GM19099 (cell line): ENCODE results near the gene ZNF142.
A peak's percentile ranks its signal among the peaks of the same experiment; 100 is the strongest.

Source experiments
- POLR2A ChIP-seq: IDR thresholded peaks from 3 replicates; pipeline ENCODE4 v1.6.1; 2011; ENCODE audit warnings: low read depth; ENCODE audit not compliant: insufficient read length; ENCODE audit errors: extremely low read depth

Gene ZNF142

GRCh38 chr2:218659258-218659987 is at the start of gene ZNF142, which contains the start of gene BCS1L:
ZNF142 (minus strand) TSS chr2:218659623; CDS start chr2:218656429, 3,194 bp downstream.
BCS1L (plus strand) TSS chr2:218659683; CDS start chr2:218660988, 1,305 bp downstream.
- TF ChIP-seq POLR2A: peak; percentile 78

GRCh38 chr2:218708086-218708485 is 48.7 kb upstream of the ZNF142 start:
- no peak for TF ChIP-seq POLR2A

DNA sequence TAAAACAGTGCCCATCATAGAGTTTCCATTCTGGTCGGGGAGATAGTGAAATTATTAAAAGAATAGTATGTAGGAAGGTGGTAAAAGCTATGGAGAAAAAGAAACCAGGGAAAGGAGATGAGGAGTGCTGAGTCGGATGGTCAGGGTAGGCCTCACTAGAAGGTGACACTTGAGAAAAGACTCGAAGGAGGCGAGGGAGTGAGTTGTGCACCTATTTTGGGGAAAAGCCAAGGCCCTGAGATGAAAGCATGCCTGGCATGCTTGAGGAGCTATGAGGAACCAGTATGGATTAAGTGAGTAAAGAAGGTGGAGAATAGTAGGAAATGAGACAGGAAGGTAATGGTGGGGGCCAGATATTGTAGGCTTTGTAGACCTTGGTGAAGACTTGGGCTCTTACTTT is 43.9 kb upstream of the ZNF142 start:
- TF ChIP-seq POLR2A: no peak

DNA sequence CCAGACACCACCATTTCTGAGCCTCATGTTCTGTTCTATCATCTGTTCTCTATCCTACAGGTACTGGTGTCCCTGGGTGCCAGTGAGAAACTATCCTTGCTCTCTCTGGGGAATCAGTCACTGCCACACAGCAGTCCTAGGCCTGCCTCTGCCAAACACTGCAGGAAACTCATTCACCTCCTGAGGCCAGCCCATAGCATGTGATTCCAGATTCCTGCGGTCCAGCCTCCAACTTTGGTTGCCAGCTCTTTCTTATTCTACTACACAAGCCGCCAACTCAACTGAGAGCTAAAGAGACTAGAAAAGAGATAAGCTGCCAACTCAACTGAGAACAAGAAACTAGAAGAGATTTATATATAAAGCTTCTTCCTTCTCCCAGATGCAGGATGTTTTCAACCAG is 42.4 kb upstream of the ZNF142 start:
- no peak for TF ChIP-seq POLR2A

GRCh38 chr2:218698885-218699284 is 39.5 kb upstream of the ZNF142 start:
- no peak for TF ChIP-seq POLR2A

DNA sequence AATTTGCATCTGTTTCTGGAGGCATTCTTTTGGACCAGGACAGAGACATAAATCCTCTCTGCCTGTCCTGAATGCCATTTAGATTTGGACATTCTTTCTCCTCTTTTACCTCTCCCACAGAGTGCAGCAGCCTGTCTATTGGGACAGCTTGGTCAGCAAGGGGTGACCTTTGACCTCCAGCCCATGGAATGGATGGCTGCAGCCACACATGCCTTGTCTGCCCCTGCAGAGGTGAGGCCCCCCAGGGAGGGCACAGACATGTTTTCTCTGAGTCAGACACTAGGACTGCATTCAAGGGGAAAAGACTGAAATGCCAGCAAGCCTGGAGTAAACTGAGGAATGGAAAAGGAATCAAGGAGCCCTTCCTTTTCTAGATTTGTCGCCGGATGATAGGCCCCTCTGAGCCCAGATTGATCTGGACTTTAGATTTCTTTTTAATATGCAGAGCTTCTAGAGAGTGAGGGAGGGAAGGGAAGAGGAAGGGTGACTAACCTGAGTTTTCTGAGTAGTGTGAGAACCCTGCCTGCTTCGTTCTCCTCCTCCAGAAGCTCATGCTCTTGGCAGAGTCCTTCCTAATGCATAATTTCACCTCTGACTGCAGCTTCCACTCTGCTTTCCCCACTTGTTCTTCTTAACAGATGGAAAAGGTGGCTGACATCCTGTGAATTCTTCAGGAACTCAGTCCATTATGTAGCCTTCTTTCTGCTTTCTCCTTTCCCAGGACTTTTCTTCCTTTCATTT is 35.2 kb upstream of the ZNF142 start:
- TF ChIP-seq POLR2A: no peak

DNA sequence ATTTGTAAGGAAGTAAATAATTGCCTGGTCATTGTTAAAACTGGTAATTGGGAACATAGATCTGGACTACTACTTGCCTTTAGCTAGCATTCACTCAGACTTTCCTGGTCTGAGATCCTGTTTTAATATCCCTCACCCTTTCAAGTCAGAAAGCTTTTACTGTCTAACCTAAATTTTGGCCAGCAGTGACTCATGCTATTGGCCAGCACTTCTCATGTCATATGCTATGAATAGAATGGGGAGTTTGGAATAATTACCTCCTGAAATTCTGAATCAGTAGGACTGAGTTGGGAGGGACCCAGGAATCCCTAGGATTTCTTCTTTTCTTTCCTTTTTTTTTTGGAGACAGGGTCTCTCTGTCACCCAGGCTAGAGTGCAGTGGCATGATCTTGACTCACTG is 31.8 kb upstream of the ZNF142 start:
- no peak for TF ChIP-seq POLR2A

DNA sequence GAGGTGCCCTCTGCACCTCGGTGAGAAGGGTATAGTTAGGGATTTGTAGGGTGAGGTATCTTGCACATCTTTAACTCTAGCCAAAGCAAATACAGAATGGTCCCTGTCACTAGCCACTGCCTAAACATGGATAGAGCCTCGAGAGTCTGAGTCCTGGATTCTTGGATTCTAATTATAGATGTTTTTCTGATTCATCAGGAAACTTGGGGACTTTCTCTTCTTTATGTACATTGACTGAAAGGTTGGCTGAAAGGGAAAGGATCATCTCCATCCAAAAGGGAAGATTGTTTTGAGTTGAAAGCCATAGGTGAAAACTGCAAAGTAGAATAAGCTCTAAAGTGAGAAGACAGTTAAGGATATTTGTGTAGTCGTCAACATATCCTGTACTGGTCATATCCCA is 20.6 kb upstream of the ZNF142 start:
- no peak for TF ChIP-seq POLR2A

DNA sequence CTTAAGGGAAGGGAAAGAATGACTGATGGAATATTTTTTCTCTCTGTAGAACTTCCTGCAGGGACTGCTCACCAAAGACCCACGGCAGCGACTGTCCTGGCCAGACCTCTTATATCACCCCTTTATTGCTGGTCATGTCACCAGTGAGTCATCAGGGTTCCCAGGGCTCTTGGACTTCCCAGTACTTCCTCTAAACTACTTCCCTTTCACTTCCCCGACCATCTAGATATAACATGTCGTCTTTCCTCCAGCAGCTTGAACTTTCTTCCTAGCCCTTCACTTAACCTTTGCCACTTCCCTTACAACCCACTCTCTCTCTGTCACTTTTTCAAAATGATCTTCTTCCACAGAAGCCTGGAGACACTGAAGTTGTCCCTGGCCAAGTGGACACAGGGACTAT is 19.7 kb upstream of the ZNF142 start:
- TF ChIP-seq POLR2A: no peak

- peak; percentile 79 for TF ChIP-seq POLR2A
Observed at GRCh38 chr2:218671654-218672566, 12.5 kb upstream of the ZNF142 start, which contains the start of the genes RNF25 and STK36. RNF25 (minus strand) TSS chr2:218672002; CDS start chr2:218671970, 32 bp downstream. STK36 (plus strand) TSS chr2:218672086; CDS start chr2:218672830, 744 bp downstream.

DNA sequence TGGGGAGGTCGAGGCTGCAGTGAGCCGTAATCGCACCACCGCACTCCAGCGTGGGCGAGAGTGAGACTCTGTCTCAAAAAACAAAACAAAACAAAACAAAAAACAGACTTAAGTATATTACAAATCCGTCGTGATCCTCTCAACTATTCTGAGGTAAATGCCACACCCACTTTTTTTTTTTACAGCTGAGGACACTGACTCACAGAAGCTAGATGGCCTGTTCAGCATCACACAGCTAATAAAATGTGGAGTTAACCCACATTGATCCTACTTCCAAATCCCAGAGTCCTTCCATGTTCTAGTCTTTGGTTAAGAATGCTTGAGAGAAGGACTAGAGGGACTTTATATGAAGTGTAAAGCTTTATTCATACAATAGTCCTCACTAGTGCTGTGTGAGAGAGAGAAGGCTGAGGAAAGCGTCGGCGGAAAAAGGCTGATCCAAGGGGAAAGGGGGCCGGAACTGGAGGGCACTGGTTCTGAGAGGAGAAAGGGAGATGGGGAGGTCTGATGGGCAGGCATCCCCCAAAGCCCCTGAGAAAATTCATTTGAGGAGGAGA is 11.8 kb upstream of the ZNF142 start:
- TF ChIP-seq POLR2A: no peak

GRCh38 chr2:218664653-218665052 is 5.2 kb upstream of the ZNF142 start:
- TF ChIP-seq POLR2A: no peak

GRCh38 chr2:218663901-218664300 is 4.5 kb upstream of the ZNF142 start:
- no peak for TF ChIP-seq POLR2A

GRCh38 chr2:218662827-218663226 is 3.4 kb upstream of the ZNF142 start:
- no peak for TF ChIP-seq POLR2A

- TF ChIP-seq POLR2A: no peak
Observed at GRCh38 chr2:218662377-218662776, 3.0 kb upstream of the ZNF142 start.
